KMS-11 (cell line): ENCODE measurements around the gene FPR1.

ENCODE experiments used
- H2AFZ ChIP-seq: fragments of 200-600 bp; sonication (generic); 2 replicates; pipeline ENCODE4 v1.6.1; 2016; ENCODE audit warnings: antibody characterized with exemption, mixed run types, low read depth
- H3K27ac ChIP-seq: fragments of 200-600 bp; sonication (generic); 2 replicates; pipeline ENCODE4 v1.6.1; 2016; ENCODE audit warnings: mild to moderate bottlenecking, mixed run types
- H3K27me3 ChIP-seq: fragments of 200-600 bp; sonication (generic); 2 replicates; pipeline ENCODE4 v1.6.1; 2017; ENCODE audit warnings: mild to moderate bottlenecking, low read depth, mixed run types, moderate library complexity; ENCODE audit not compliant: insufficient read depth
- H3K36me3 ChIP-seq: fragments of 200-600 bp; sonication (generic); 2 replicates; pipeline ENCODE4 v1.6.1; 2017; ENCODE audit warnings: mild to moderate bottlenecking, mixed run types; ENCODE audit not compliant: insufficient read depth
- H3K4me1 ChIP-seq: fragments of 200-600 bp; sonication (generic); 2 replicates; pipeline ENCODE4 v1.6.1; 2016; ENCODE audit warnings: mild to moderate bottlenecking, low read depth, mixed run types; ENCODE audit not compliant: poor library complexity, severe bottlenecking
- H3K4me2 ChIP-seq: fragments of 200-600 bp; sonication (generic); 2 replicates; pipeline ENCODE4 v1.7.0; 2016; ENCODE audit warnings: mild to moderate bottlenecking, mixed run types
- H3K4me3 ChIP-seq: fragments of 200-600 bp; sonication (generic); IDR thresholded peaks from 2 replicates; pipeline ENCODE4 v1.6.1; 2017; ENCODE audit warnings: low read depth, low read length, mixed read lengths; ENCODE audit not compliant: insufficient read depth
- H3K79me2 ChIP-seq: fragments of 200-600 bp; sonication (generic); 2 replicates; pipeline ENCODE4 v1.6.1; 2016; ENCODE audit warnings: low read depth, mixed run types; ENCODE audit not compliant: insufficient read depth
- H3K9ac ChIP-seq: fragments of 200-600 bp; sonication (generic); 2 replicates; pipeline ENCODE4 v1.6.1; 2016; ENCODE audit warnings: mild to moderate bottlenecking, mixed run types
- H4K20me1 ChIP-seq: fragments of 200-600 bp; sonication (generic); 2 replicates; pipeline ENCODE4 v1.6.1; 2016; ENCODE audit warnings: mild to moderate bottlenecking, mixed run types; ENCODE audit not compliant: insufficient read depth
- CTCF ChIP-seq: fragments of 200-600 bp; sonication (generic); conservative IDR thresholded peaks from 2 replicates; pipeline ENCODE4 v1.6.1; 2017; ENCODE audit warnings: low read depth, mild to moderate bottlenecking, antibody characterized with exemption, low read length, moderate library complexity, mixed read lengths

FPR1 gene

GRCh38 chr19:51716925-51717324 lies 34.8 kb downstream of the FPR1 start:
- Histone ChIP-seq H3K36me3 (no peaks in the 10 kb centered on the region), H3K79me2 (no peaks in the 10 kb centered on the region), H2AFZ (no peak overlapping the region), H3K9ac (no peak overlapping the region), H3K4me3 (no peak overlapping the region), H4K20me1 (no peaks in the 10 kb centered on the region), H3K4me1 (no peaks in the 10 kb centered on the region), H3K27ac (no peak overlapping the region), H3K27me3 (no peaks in the 10 kb centered on the region), H3K4me2 (no peak overlapping the region)
- TF ChIP-seq CTCF: no peak

- Histone ChIP-seq H3K79me2 (no peaks in the 10 kb centered on the region), H3K4me1 (no peaks in the 10 kb centered on the region), H3K9ac (no peak overlapping the region), H4K20me1 (no peaks in the 10 kb centered on the region), H3K4me3 (no peak overlapping the region), H3K27ac (no peak overlapping the region), H3K4me2 (no peak overlapping the region), H2AFZ (no peak overlapping the region), H3K27me3 (no peaks in the 10 kb centered on the region), H3K36me3 (no peaks in the 10 kb centered on the region)
- TF ChIP-seq CTCF: no peak
Observed at GRCh38 chr19:51715850-51716249, 35.8 kb downstream of the FPR1 start.

- Histone ChIP-seq H3K4me3 (no peak overlapping the region), H3K4me2 (no peak overlapping the region), H3K27ac (no peak overlapping the region)
Observed at GRCh38 chr19:51714848-51715247, 36.8 kb downstream of the FPR1 start.

GRCh38 chr19:51713319-51714285 lies 38.1 kb downstream of the FPR1 start:
- Histone ChIP-seq H3K36me3 (no peaks in the 10 kb centered on the region), H2AFZ (no peak overlapping the region), H3K27ac (no peak overlapping the region), H4K20me1 (no peaks in the 10 kb centered on the region), H3K4me2 (no peak overlapping the region), H3K4me1 (no peaks in the 10 kb centered on the region), H3K4me3 (no peak overlapping the region), H3K27me3 (no peaks in the 10 kb centered on the region), H3K79me2 (no peaks in the 10 kb centered on the region), H3K9ac (no peak overlapping the region)
- no peak for TF ChIP-seq CTCF

More at GRCh38 chr19:51714848-51715247, 36.8 kb downstream of the FPR1 start:
- Histone ChIP-seq H3K9ac (no peak overlapping the region), H2AFZ (no peak overlapping the region), H3K4me1 (no peaks in the 10 kb centered on the region), H4K20me1 (no peaks in the 10 kb centered on the region), H3K27me3 (no peaks in the 10 kb centered on the region), H3K79me2 (no peaks in the 10 kb centered on the region), H3K36me3 (no peaks in the 10 kb centered on the region)
- TF ChIP-seq CTCF: no peak
